K562 (cell line): ENCODE data around the gene CBFA2T3. TPM values are rescaled to one million over a fixed set of nuclear protein-coding genes. Genes with fewer than 3 reads are reported as not detected.

Experiments
- ESRRB ChIP-seq: fragments of 250-450 bp; sonication (Bioruptor Pico); IDR thresholded peaks from 2 replicates; pipeline ENCODE4 v1.5.0; 2020; ENCODE audit warnings: mild to moderate bottlenecking, moderate library complexity, borderline replicate concordance
- FOSL1 ChIP-seq: fragments of 200-800 bp; sonication (Bioruptor generic); conservative IDR thresholded peaks from 2 replicates; pipeline ENCODE4 v1.6.1; 2016; ENCODE audit warnings: missing genetic modification characterization, missing compliant biosample characterization
- FOXJ3 ChIP-seq: sonication (generic); formaldehyde crosslinking; IDR thresholded peaks from 2 replicates; pipeline ENCODE4 v1.4.0; 2020; ENCODE audit warnings: mild to moderate bottlenecking, missing genetic modification reagents
- GABPB1 ChIP-seq: sonication (generic); formaldehyde crosslinking; IDR thresholded peaks from 2 replicates; pipeline ENCODE4 v1.8.0; 2022; ENCODE audit warnings: mild to moderate bottlenecking, missing genetic modification reagents
- MED1 ChIP-seq: sonication (generic); formaldehyde crosslinking; IDR thresholded peaks from 2 replicates; pipeline ENCODE4 v1.8.1; 2023; ENCODE audit warnings: missing genetic modification reagents, borderline replicate concordance
- MEF2D ChIP-seq: conservative IDR thresholded peaks from 2 replicates; pipeline ENCODE4 v1.6.1; 2016; ENCODE audit warnings: low read depth, missing genetic modification characterization, missing compliant biosample characterization
- PCBP2 ChIP-seq: fragments of 200-400 bp; formaldehyde crosslinking; IDR thresholded peaks from 2 replicates; pipeline ENCODE4 v1.6.1; 2018; ENCODE audit warnings: low read length, low read depth, mild to moderate bottlenecking, moderate library complexity; ENCODE audit not compliant: poor library complexity, severe bottlenecking
- RBM34 ChIP-seq: fragments of 200-400 bp; formaldehyde crosslinking; IDR thresholded peaks from 2 replicates; pipeline ENCODE4 v1.6.1; 2018; ENCODE audit warnings: low read length, borderline replicate concordance; ENCODE audit not compliant: insufficient read depth
- TCF3 ChIP-seq: sonication (generic); formaldehyde crosslinking; IDR thresholded peaks from 2 replicates; pipeline ENCODE4 v1.4.0; 2020; ENCODE audit warnings: mild to moderate bottlenecking, missing genetic modification reagents
- ZC3H4 ChIP-seq: sonication (generic); formaldehyde crosslinking; IDR thresholded peaks from 2 replicates; pipeline ENCODE4 v1.9.0; 2021; ENCODE audit warnings: missing genetic modification reagents, borderline replicate concordance
- ZNF217 ChIP-seq: sonication (generic); formaldehyde crosslinking; IDR thresholded peaks from 2 replicates; pipeline ENCODE4 v1.8.0; 2022; ENCODE audit warnings: mild to moderate bottlenecking, missing genetic modification reagents
- ZNF766 ChIP-seq: fragments of 200-800 bp; sonication (Bioruptor generic); conservative IDR thresholded peaks from 2 replicates; pipeline ENCODE4 v1.6.1; 2016; ENCODE audit warnings: missing genetic modification characterization, missing compliant biosample characterization
- polyA plus RNA-seq, 8 experiments: library from polyadenylated mRNA; depleted of rRNA in 4 of 8; stranded (reverse) in 5 of 8; unstranded in 3 of 8; fragments of >200 nt; fragmentation: Nextera tagmentation in 2 of 8; fragmentation: Illumina TruSeq in 1 of 8; extraction: Ambion mirVana in 2 of 8; extraction: Trizol in 1 of 8; gene quantifications; 2 replicates each; pipeline versions ENCODE4 v1.2.1 to v1.2.3, GENCODE V29; 2011 to 2014; ENCODE audit warnings: inconsistent platforms in 1 of 8, missing spikeins in 1 of 8
- total RNA-seq, 7 experiments: library from RNA; depleted of rRNA in 6 of 7; stranded (reverse); fragments of >200 nt in 6 of 7; fragmentation: Illumina TruSeq in 2 of 7; extraction: Trizol in 2 of 7; gene quantifications; 2 replicates each; pipeline versions ENCODE4 v1.2.1 to v1.2.3, GENCODE V29; 2011 to 2021; ENCODE audit warnings: low replicate concordance in 1 of 7
- TF ChIP-seq, protein P1 (sequence below): sonication (generic); formaldehyde crosslinking; IDR thresholded peaks from 2 replicates; pipeline ENCODE4 v1.8.0; 2022; ENCODE audit warnings: mild to moderate bottlenecking, missing genetic modification reagents, borderline replicate concordance
- TF ChIP-seq, protein P2 (sequence below), 3 experiments: fragments of 200-800 bp in 1 of 3; fragments of 250-450 bp in 1 of 3; fragments of 450-650 bp in 1 of 3; sonication (Bioruptor Pico) in 1 of 3; sonication (Bioruptor generic) in 1 of 3; formaldehyde crosslinking in 1 of 3; IDR thresholded peaks; 2 replicates each; pipeline versions ENCODE4 v1.6.1 to v1.8.0; 2016 to 2022; ENCODE audit warnings: mild to moderate bottlenecking in 2 of 3, missing genetic modification characterization in 2 of 3, missing compliant biosample characterization in 1 of 3, moderate library complexity in 1 of 3
- TF ChIP-seq, protein P3 (sequence below): IDR thresholded peaks from 2 replicates; pipeline ENCODE4 v1.6.1; 2014; ENCODE audit warnings: antibody characterized with exemption
- TF ChIP-seq, protein P4 (sequence below): sonication (generic); formaldehyde crosslinking; IDR thresholded peaks from 2 replicates; pipeline ENCODE4 v1.8.1; 2023; ENCODE audit warnings: mild to moderate bottlenecking, missing genetic modification reagents

CBFA2T3 gene
- total and polyA plus RNA-seq, 9 of the 15 experiments (the other 6 are each of a cell fraction or from before 2014, with no cell fraction given): 2.3 to 145 (median 6.7) TPM

DNA sequence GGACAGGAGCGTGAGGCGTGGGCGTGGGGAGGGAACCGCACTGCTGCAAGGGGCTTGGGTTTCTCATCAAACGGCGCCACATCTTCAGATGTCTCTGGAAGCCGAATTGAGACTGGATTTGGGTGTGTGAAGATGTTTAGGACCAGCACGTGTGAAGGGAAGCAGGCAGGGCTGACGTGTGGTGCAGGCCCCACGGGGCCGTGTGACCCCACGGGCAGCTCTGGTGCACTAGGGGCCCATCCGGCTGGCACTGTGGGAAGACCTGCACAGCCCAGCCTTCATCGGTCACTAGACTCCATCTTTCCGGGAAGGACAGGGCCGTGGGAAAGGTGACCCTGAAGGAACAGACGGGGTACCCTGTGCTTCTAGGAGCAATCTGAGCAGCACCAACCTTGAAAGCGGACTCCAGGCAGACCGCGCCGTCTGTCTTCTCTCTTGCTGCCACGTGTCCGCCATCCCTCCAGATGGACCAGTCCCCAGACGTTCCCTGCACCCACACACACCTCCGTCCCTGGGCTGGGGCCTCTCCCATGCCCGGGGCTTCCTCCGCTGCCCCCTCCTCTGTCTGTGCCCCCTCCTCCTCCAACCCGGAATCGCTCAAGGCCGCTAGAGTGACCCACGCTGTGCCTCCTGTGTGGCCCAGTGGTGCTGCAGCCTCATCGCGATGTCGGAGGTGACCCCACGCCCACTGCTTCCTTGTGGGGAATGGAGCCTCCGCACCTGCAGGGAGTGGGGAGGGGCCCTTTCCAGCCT is 23.4 kb upstream of the CBFA2T3 start (continued):
- TF ChIP-seq, protein P1, sequence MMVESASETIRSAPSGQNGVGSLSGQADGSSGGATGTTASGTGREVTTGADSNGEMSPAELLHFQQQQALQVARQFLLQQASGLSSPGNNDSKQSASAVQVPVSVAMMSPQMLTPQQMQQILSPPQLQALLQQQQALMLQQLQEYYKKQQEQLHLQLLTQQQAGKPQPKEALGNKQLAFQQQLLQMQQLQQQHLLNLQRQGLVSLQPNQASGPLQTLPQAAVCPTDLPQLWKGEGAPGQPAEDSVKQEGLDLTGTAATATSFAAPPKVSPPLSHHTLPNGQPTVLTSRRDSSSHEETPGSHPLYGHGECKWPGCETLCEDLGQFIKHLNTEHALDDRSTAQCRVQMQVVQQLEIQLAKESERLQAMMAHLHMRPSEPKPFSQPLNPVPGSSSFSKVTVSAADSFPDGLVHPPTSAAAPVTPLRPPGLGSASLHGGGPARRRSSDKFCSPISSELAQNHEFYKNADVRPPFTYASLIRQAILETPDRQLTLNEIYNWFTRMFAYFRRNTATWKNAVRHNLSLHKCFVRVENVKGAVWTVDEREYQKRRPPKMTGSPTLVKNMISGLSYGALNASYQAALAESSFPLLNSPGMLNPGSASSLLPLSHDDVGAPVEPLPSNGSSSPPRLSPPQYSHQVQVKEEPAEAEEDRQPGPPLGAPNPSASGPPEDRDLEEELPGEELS: no peak
- TF ChIP-seq ZC3H4 (0 out of 2 replicates have a peak, but pooled peaks have one; percentile 27), MEF2D (0 out of 2 replicates have a peak, but pooled peaks have one; percentile 29), GABPB1 (CRISPR knock-in tag) (0 out of 2 replicates have a peak, but pooled peaks have one; percentile 22), ESRRB (CRISPR knock-in tag) (no peak), RBM34 (no peak), FOSL1 (peak; percentile 13; the same call in 1 of the 2 replicates), ZNF766 (CRISPR knock-in tag) (0 out of 2 replicates have a peak, but pooled peaks have one; percentile 33), MED1 (CRISPR knock-in tag) (0 out of 2 replicates have a peak, but pooled peaks have one; percentile 49), TCF3 (CRISPR knock-in tag) (0 out of 2 replicates have a peak, but pooled peaks have one; percentile 1), PCBP2 (no peak), ZNF217 (CRISPR knock-in tag) (no peak), FOXJ3 (no peak)
- TF ChIP-seq, protein P2, sequence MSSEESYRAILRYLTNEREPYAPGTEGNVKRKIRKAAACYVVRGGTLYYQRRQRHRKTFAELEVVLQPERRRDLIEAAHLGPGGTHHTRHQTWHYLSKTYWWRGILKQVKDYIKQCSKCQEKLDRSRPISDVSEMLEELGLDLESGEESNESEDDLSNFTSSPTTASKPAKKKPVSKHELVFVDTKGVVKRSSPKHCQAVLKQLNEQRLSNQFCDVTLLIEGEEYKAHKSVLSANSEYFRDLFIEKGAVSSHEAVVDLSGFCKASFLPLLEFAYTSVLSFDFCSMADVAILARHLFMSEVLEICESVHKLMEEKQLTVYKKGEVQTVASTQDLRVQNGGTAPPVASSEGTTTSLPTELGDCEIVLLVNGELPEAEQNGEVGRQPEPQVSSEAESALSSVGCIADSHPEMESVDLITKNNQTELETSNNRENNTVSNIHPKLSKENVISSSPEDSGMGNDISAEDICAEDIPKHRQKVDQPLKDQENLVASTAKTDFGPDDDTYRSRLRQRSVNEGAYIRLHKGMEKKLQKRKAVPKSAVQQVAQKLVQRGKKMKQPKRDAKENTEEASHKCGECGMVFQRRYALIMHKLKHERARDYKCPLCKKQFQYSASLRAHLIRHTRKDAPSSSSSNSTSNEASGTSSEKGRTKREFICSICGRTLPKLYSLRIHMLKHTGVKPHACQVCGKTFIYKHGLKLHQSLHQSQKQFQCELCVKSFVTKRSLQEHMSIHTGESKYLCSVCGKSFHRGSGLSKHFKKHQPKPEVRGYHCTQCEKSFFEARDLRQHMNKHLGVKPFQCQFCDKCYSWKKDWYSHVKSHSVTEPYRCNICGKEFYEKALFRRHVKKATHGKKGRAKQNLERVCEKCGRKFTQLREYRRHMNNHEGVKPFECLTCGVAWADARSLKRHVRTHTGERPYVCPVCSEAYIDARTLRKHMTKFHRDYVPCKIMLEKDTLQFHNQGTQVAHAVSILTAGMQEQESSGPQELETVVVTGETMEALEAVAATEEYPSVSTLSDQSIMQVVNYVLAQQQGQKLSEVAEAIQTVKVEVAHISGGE (CRISPR knock-in tag; IDR thresholded peaks at IDR 0.05): no peak
- TF ChIP-seq, protein P3, sequence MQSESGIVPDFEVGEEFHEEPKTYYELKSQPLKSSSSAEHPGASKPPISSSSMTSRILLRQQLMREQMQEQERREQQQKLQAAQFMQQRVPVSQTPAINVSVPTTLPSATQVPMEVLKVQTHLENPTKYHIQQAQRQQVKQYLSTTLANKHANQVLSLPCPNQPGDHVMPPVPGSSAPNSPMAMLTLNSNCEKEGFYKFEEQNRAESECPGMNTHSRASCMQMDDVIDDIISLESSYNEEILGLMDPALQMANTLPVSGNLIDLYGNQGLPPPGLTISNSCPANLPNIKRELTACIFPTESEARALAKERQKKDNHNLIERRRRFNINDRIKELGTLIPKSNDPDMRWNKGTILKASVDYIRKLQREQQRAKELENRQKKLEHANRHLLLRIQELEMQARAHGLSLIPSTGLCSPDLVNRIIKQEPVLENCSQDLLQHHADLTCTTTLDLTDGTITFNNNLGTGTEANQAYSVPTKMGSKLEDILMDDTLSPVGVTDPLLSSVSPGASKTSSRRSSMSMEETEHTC: no peak
- TF ChIP-seq, protein P4, sequence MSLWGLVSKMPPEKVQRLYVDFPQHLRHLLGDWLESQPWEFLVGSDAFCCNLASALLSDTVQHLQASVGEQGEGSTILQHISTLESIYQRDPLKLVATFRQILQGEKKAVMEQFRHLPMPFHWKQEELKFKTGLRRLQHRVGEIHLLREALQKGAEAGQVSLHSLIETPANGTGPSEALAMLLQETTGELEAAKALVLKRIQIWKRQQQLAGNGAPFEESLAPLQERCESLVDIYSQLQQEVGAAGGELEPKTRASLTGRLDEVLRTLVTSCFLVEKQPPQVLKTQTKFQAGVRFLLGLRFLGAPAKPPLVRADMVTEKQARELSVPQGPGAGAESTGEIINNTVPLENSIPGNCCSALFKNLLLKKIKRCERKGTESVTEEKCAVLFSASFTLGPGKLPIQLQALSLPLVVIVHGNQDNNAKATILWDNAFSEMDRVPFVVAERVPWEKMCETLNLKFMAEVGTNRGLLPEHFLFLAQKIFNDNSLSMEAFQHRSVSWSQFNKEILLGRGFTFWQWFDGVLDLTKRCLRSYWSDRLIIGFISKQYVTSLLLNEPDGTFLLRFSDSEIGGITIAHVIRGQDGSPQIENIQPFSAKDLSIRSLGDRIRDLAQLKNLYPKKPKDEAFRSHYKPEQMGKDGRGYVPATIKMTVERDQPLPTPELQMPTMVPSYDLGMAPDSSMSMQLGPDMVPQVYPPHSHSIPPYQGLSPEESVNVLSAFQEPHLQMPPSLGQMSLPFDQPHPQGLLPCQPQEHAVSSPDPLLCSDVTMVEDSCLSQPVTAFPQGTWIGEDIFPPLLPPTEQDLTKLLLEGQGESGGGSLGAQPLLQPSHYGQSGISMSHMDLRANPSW (CRISPR knock-in tag): no peak
